Measurements from ENCODE around the gene USP36.

GRCh38 chr17:78766743-78767294 lies 73.8 kb downstream of the USP36 start:
- no peak for TF ChIP-seq CTCF (IDR thresholded peaks at IDR 0.05; ENCODE audit: low read depth, low read length)
- TF ChIP-seq EZH2phosphoT487 (IDR thresholded peaks at IDR 0.05; ENCODE audit: low read depth) = no peak
